Keratinocyte (primary cell): ENCODE results near the gene TFAP2D.

ENCODE experiments used
- CTCF ChIP-seq, 3 experiments: IDR thresholded peaks in 1 of 3; conservative IDR thresholded peaks in 1 of 3; optimal IDR thresholded peaks in 1 of 3; 2 replicates in 2 of 3; 3 replicates in 1 of 3; pipeline versions ENCODE3 to v1.5.1; 2011; ENCODE audit warnings: low read length in 3 of 3, mild to moderate bottlenecking in 3 of 3, moderate library complexity in 2 of 3, control low read depth in 1 of 3, inconsistent platforms in 1 of 3; ENCODE audit not compliant: insufficient read depth in 2 of 3; ENCODE audit errors: extremely low read depth in 1 of 3
- EZH2 ChIP-seq: IDR thresholded peaks from one replicate; pipeline ENCODE4 v1.6.1; 2012; ENCODE audit warnings: inconsistent platforms, mild to moderate bottlenecking, low read length, moderate library complexity

- no peak for TF ChIP-seq CTCF (optimal IDR thresholded peaks at IDR 0.05 in 1 of 3, IDR thresholded peaks at IDR 0.05 in 1 of 3, conservative IDR thresholded peaks at IDR 0.05 in 1 of 3; ENCODE audit: extremely low read depth in 1 of 3, insufficient read depth in 2 of 3, low read length in 3 of 3)
- TF ChIP-seq EZH2: no peak
Measured at GRCh38 chr6:50691814-50692495, 21.4 kb upstream of the TFAP2D start.
